KOPT-K1 (cell line): ENCODE results near the gene SAP30BP.
A peak's percentile ranks its signal among the peaks of the same experiment; 100 is the strongest.

Experiments
- H3K27ac ChIP-seq: fragments of 200-600 bp; sonication (generic); 2 replicates; pipeline ENCODE4 v1.5.1; 2016; ENCODE audit warnings: antibody characterized with exemption, mild to moderate bottlenecking, low read depth, low read length; ENCODE audit not compliant: poor library complexity, severe bottlenecking
- H3K36me3 ChIP-seq: fragments of 200-600 bp; sonication (generic); 2 replicates; pipeline ENCODE4 v1.5.1; 2017; ENCODE audit warnings: antibody characterized with exemption, mild to moderate bottlenecking, low read length, moderate library complexity; ENCODE audit not compliant: insufficient read depth
- H3K9me3 ChIP-seq: fragments of 200-600 bp; sonication (generic); 2 replicates; pipeline ENCODE4 v1.5.1; 2017; ENCODE audit warnings: antibody characterized with exemption, low read length, mild to moderate bottlenecking; ENCODE audit not compliant: insufficient read depth, poor library complexity, severe bottlenecking

Gene SAP30BP

GRCh38 chr17:75739174-75739573, 72.0 kb downstream of the SAP30BP start:
- H3K27ac ChIP-seq: no peak overlapping the region
- no peaks in the 10 kb centered on the region for H3K36me3 ChIP-seq
- no peaks in the 10 kb centered on the region for H3K9me3 ChIP-seq

DNA sequence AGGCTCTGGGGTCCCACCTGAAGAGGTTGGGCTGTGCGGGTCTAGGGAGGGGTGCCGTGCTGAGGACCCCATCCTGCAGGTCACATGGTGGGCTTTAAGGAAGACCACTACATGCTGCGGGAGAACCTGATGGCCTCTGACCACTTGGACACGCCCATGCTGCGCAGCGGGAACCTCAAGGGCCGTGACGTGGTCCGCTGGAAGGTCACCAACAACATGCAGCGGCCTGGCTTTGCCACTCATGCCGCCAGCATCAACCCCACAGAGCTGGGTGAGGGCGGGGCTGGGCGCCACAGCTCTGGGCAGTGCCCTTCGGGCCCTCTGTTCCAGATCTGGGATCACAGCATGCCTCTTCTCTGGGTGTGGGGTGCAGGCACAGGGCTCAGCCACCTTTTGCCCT, 72.7 kb downstream of the SAP30BP start:
- H3K27ac ChIP-seq: no peak overlapping the region
- H3K9me3 ChIP-seq: no peaks in the 10 kb centered on the region
- H3K36me3 ChIP-seq: no peaks in the 10 kb centered on the region

DNA sequence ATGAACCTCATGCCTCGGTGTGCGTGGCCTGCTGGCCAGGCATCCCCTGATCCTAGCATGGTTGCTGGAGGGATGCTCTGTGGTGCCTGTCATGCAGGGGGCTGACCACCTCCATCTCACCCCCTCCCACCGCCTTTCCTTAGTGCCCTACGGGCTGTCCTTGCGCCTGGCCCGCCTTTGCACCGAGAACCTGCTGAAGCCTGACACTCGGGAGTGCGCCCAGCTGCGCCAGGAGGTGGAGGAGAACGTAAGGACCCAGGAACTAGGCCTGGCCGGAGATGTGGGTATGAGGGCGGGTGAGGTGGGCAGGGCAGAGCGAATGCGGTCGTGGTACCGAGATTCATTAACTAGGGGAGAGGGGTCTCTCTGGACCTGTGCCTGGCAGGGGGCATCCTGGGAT, 73.1 kb downstream of the SAP30BP start:
- H3K36me3 ChIP-seq: no peaks in the 10 kb centered on the region
- no peaks in the 10 kb centered on the region for H3K9me3 ChIP-seq
- H3K27ac ChIP-seq: no peak overlapping the region

GRCh38 chr17:75740631-75741077, 73.5 kb downstream of the SAP30BP start:
- Histone ChIP-seq H3K9me3 (no peaks in the 10 kb centered on the region), H3K27ac (no peak overlapping the region), H3K36me3 (no peaks in the 10 kb centered on the region)

DNA sequence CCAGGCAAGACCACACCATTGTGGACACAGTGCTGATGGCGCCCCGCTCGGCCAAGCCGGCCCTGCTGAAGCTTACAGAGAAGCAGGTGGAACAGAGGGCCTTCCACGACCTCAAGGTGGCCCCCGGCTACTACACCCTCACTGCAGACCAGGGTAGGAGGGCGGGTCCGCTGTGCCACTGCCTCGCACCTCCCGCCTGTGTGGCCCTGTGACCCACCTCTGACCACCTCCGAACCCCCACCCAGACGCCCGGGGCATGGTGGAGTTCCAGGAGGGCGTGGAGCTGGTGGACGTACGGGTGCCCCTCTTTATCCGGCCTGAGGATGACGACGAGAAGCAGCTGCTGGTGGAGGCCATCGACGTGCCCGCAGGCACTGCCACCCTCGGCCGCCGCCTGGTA, 75.2 kb downstream of the SAP30BP start:
- Histone ChIP-seq H3K27ac (no peak overlapping the region), H3K9me3 (no peaks in the 10 kb centered on the region), H3K36me3 (no peaks in the 10 kb centered on the region)

DNA sequence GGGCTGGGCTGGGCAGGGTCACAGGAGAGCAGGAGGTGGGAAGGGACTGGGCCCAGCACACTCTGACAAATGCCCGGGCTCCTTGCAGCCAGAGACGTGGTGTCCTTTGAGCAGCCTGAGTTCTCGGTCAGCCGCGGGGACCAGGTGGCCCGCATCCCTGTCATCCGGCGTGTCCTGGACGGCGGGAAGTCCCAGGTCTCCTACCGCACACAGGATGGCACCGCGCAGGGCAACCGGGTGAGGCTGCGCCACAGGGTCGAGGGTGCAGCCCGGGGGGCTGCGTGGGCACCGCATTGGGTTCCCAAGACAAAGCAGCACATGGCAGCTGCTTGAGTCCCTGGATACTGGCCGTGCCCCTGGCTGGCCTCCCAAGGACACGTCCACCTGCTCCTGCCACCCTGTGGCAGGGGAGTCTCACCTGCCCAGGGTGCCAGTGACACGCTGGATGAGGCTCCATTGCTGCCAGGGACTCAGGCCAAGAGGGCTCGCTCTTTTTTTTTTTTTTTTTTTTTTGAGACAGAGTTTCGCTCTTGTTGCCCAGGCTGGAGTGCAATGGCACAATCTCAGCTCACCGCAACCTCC, 76.6 kb downstream of the SAP30BP start:
- Histone ChIP-seq H3K27ac (no peak overlapping the region), H3K36me3 (no peaks in the 10 kb centered on the region), H3K9me3 (no peaks in the 10 kb centered on the region)

- Histone ChIP-seq H3K9me3 (no peaks in the 10 kb centered on the region), H3K36me3 (no peaks in the 10 kb centered on the region), H3K27ac (no peak overlapping the region)
These were observed 81.6 kb downstream of the SAP30BP start for GRCh38 chr17:75748706-75749105.

DNA sequence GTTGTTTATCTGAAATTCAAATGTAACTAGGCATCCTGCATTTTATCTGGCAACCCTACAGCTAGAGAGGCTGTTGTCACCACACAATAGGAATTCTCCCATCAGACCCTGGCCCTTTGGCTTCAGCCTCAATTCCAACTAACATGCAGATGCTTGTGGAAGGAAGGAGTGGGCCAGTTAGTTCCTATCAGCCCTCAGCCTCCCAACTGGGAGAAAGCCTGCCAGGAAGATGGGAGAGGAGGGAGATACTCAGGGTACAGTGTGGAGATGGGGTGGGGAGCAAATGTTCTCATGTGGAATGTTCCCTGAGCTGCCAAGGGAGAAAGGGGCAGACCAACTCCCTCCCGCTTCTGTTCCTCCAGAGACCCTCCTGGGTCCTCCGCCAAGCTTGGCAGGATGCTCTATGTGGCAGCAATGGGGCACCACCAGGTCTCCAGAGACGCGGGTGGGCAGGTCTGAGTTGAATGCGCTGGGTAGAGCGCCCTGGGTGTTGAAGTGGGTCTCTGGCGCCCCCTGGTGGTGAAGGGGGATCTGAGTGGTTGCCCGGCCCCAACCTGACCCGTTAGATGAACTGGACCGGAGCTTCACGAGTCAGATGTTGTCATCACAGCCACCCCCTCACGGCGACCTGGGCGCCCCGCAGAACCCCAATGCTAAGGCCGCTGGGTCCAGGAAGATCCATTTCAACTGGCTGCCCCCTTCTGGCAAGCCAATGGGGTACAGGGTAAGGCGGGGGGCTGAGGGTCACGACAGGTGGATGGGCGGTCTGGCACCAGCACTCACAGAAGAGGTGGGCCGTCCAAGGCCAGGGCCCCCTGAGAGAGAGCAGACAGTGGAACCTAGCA, 82.6 kb downstream of the SAP30BP start:
- H3K27ac ChIP-seq: no peak overlapping the region

DNA sequence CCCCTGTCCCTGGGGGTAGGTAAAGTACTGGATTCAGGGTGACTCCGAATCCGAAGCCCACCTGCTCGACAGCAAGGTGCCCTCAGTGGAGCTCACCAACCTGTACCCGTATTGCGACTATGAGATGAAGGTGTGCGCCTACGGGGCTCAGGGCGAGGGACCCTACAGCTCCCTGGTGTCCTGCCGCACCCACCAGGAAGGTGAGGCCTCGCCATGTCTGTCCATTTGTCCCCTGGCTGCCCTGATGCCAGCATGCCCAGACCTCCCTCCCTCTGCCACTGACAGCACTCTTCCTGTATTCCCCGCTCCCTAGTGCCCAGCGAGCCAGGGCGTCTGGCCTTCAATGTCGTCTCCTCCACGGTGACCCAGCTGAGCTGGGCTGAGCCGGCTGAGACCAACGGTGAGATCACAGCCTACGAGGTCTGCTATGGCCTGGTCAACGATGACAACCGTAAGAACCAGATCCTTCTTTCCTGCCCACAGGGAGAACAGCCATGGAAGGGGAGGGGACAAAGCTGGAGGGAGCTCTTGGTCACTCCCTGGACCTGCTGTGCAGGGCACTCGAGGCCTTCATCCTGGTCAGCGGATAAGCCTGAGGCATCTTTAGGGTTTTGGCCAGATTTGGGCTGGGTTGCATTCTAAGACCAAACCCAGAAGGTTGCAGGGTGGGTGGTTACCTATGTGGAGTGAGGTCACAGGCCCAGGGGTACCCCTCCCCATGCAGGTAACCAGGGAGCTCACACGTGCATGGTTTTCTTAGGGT, 83.7 kb downstream of the SAP30BP start:
- Histone ChIP-seq H3K27ac (no peak overlapping the region), H3K9me3 (no peaks in the 10 kb centered on the region), H3K36me3 (no peaks in the 10 kb centered on the region)

More for the DNA sequence above, 82.6 kb downstream of the SAP30BP start:
- Histone ChIP-seq H3K36me3 (no peaks in the 10 kb centered on the region), H3K9me3 (no peaks in the 10 kb centered on the region)

DNA sequence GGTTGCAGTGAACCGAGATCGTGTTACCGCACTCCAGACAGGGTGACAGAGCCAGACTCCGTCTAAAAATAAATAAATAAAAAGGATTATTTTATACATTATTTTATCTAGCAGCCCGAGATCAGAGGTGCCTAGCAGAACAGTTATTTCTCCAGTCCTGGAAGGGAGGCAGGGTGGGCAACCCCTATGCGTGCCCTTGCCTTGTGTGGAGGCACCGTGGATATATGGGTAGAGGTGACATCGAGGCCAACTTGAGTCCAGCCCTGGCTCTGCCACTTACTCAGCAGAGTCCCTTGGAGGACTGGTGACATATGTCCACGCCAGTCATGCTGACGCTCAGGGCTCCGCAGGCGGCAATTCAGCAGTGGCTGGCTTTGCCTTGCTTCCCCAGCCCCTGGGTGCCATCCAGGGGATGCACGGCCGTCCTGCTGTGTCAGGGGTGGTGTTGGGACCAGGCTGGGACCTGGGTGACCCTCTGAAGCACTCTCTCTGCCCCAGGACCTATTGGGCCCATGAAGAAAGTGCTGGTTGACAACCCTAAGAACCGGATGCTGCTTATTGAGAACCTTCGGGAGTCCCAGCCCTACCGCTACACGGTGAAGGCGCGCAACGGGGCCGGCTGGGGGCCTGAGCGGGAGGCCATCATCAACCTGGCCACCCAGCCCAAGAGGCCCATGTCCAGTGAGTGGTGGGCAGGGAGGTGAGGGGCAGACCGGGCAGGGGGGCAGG, 84.7 kb downstream of the SAP30BP start:
- Histone ChIP-seq H3K27ac (no peak overlapping the region), H3K36me3 (no peaks in the 10 kb centered on the region), H3K9me3 (no peaks in the 10 kb centered on the region)

- no peak overlapping the region for H3K27ac ChIP-seq
- H3K36me3 ChIP-seq: 0 out of 2 replicates have a peak, but pooled peaks cover under 1% of the 10 kb centered on the region
- H3K9me3 ChIP-seq: no peaks in the 10 kb centered on the region
These were observed 85.2 kb downstream of the SAP30BP start for GRCh38 chr17:75752405-75752709.

GRCh38 chr17:75752802-75753513, 85.8 kb downstream of the SAP30BP start:
- Histone ChIP-seq H3K9me3 (no peaks in the 10 kb centered on the region), H3K36me3 (peaks cover 7% of the 10 kb centered on the region; the same call in 1 of the 2 replicates), H3K27ac (peak overlapping the region; percentile 59)

DNA sequence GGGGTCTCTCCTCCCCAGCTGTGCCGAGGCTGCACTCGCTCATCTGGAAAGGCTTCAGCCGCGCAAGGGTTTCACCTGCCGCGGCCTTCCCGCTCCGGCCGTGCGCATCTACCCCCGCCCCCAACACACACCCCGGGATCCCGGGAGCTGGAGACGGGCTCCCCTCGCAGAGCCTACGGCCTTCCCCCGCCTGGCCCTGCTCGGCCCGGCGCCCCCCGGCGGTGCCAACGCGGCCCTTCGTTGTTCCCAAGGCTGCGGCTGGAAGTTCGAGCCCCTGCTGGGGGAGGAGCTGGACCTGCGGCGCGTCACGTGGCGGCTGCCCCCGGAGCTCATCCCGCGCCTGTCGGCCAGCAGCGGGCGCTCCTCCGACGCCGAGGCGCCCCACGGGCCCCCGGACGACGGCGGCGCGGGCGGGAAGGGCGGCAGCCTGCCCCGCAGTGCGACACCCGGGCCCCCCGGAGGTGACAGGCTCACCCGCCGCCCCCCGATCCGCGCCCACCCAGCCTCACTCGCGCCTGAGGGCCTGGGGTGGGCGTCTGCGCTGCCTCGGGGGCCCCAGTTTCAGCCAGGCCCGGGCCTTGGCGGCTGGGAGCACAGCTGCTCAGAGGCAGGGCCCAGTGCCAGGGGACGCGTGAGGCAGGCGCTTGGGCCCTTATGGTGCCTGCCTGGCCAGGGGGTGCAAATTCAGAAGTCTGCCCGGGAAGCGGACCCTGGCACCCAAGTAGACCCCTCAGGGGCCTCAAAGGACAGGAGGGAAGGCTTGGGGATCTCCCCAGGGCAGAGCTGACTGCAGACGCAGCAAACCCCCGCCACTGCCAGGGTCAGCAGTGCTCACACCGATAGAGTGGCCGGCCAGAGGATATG, 86.6 kb downstream of the SAP30BP start:
- Histone ChIP-seq H3K9me3 (no peaks in the 10 kb centered on the region), H3K27ac (peak overlapping the region; percentile 59), H3K36me3 (peaks cover 10% of the 10 kb centered on the region)
